ENCODE results near the gene TMEM106C. TPM values are rescaled to one million over a fixed set of nuclear protein-coding genes. Genes with fewer than 3 reads are reported as not detected.
A peak's percentile ranks its signal among the peaks of the same experiment; 100 is the strongest.

The TMEM106C gene
- total and polyA plus RNA-seq, 2 of the 13 experiments (the other 11 are each of a cell fraction or from before 2014, with no cell fraction given), result 132 to 192 TPM

- POLR2A ChIA-PET, result no interaction called here
- CTCF ChIA-PET (ENCODE audit: low intra/inter-chr PET ratio, low total read pairs), result no interaction called here
- Histone ChIP-seq H2AFZ (ENCODE audit: low read length) (no peak overlapping the region), H3K9me3 (ENCODE audit: low read length) (peaks cover 12% of the 10 kb centered on the region; the same call in 1 of the 2 replicates), H3K4me1 (ENCODE audit: insufficient read depth, low read length) (peaks cover 31% of the 10 kb centered on the region), H3K36me3 (replicated peaks in 1 of 2; ENCODE audit: control insufficient read depth in 1 of 2, insufficient read depth in 2 of 2, low read length in 2 of 2) (no peaks in the 10 kb centered on the region), H4K20me1 (ENCODE audit: insufficient read depth, low read length) (no peaks in the 10 kb centered on the region), H3K9ac (ENCODE audit: insufficient read depth, low read depth, low read length) (no peak overlapping the region), H3K4me2 (ENCODE audit: low read depth, low read length) (no peak overlapping the region), H3K27me3 (ENCODE audit: control insufficient read depth in 1 of 2, insufficient read depth in 2 of 2, low read length in 2 of 2) (peaks cover 1 to 29% of the 10 kb centered on the region in 2 experiments; a peak in 3 of 5 replicates), H3K79me2 (ENCODE audit: insufficient read depth, low read length) (no peaks in the 10 kb centered on the region), H3K27ac (ENCODE audit: extremely low read length, insufficient read depth, low read length) (no peak overlapping the region), H3K4me3 (replicated peaks in 1 of 3; ENCODE audit: insufficient read depth in 1 of 3, low read depth in 2 of 3, low read length in 3 of 3) (no peak overlapping the region)
- TF ChIP-seq SSRP1 (CRISPR knock-in tag; IDR thresholded peaks at IDR 0.05) (no peak), SP4 (CRISPR knock-in tag; IDR thresholded peaks at IDR 0.05) (no peak), HNF4G (IDR thresholded peaks at IDR 0.05; ENCODE audit: borderline replicate concordance, low read depth, low read length) (no peak), HNF4G (CRISPR knock-in tag; IDR thresholded peaks at IDR 0.05; ENCODE audit: borderline replicate concordance, low read depth) (no peak), FOXO4 (CRISPR knock-in tag; conservative IDR thresholded peaks at IDR 0.05) (0 out of 2 replicates have a peak, but pooled peaks have one; percentile 29)
- ATAC-seq (no peak), DNase-seq (ENCODE audit: low spot score) (no peak), FAIRE-seq (no peak)
- in situ Hi-C loops (cut with HindIII; ENCODE audit: extremely low pct_ligation_motif_present, low pct_unique_long_range_greater_than_20kb) (loop anchor here (5.0 kb wide), 1 partner anchor 52 kb away; the partner anchor contains the start of gene VDR), intact Hi-C loops (cut with micrococcal nuclease; ENCODE audit: unreplicated experiment) (no loop called here)
- WGBS (ENCODE audit: low lambda C conversion rate), result 28% methylated on average over 3 of the region's 4 CpGs
- BruUV-seq (replicated peaks), result no TSS peak
Measured at GRCh38 chr12:47954467-47955045, 8.8 kb upstream of the TMEM106C start.

GRCh38 chr12:47955059-47955458, 8.3 kb upstream of the TMEM106C start:
- H3K36me3 ChIP-seq (replicated peaks in 1 of 2; ENCODE audit: control insufficient read depth in 1 of 2, insufficient read depth in 2 of 2, low read length in 2 of 2), result no peaks in the 10 kb centered on the region
- FAIRE-seq, result no peak
- no peak for DNase-seq (ENCODE audit: low spot score)
- H3K9me3 ChIP-seq (ENCODE audit: low read length), result peaks cover 12% of the 10 kb centered on the region; the same call in 1 of the 2 replicates
- H3K27ac ChIP-seq (ENCODE audit: extremely low read length, insufficient read depth, low read length), result no peak overlapping the region
- H3K79me2 ChIP-seq (ENCODE audit: insufficient read depth, low read length), result no peaks in the 10 kb centered on the region
- WGBS (ENCODE audit: low lambda C conversion rate), result 25% methylated on average over 3 of the region's 3 CpGs
- peaks cover 26% of the 10 kb centered on the region for H3K4me1 ChIP-seq (ENCODE audit: insufficient read depth, low read length)
- H3K27me3 ChIP-seq (ENCODE audit: control insufficient read depth in 1 of 2, insufficient read depth in 2 of 2, low read length in 2 of 2), result peaks cover 1 to 29% of the 10 kb centered on the region in 2 experiments; a peak in 3 of 5 replicates
- no peaks in the 10 kb centered on the region for H4K20me1 ChIP-seq (ENCODE audit: insufficient read depth, low read length)
- ChIA-PET POLR2A (no interaction called here), CTCF (ENCODE audit: low intra/inter-chr PET ratio, low total read pairs) (no interaction called here)
- in situ Hi-C loops (cut with HindIII; ENCODE audit: extremely low pct_ligation_motif_present, low pct_unique_long_range_greater_than_20kb) (no loop called here), intact Hi-C loops (cut with micrococcal nuclease; ENCODE audit: unreplicated experiment) (no loop called here)
- H2AFZ ChIP-seq (ENCODE audit: low read length), result no peak overlapping the region
- ATAC-seq, result no peak
- BruUV-seq (replicated peaks), result no TSS peak
- H3K4me3 ChIP-seq (replicated peaks in 1 of 3; ENCODE audit: insufficient read depth in 1 of 3, low read depth in 2 of 3, low read length in 3 of 3), result no peak overlapping the region
- no peak overlapping the region for H3K4me2 ChIP-seq (ENCODE audit: low read depth, low read length)
- no peak overlapping the region for H3K9ac ChIP-seq (ENCODE audit: insufficient read depth, low read depth, low read length)
- TF ChIP-seq ZNF713 (CRISPR knock-in tag; IDR thresholded peaks at IDR 0.05), result no peak
- no peak for TF ChIP-seq ZNF333 (CRISPR knock-in tag; IDR thresholded peaks at IDR 0.05; ENCODE audit: borderline replicate concordance)
- no peak for TF ChIP-seq MED13 (CRISPR knock-in tag; IDR thresholded peaks at IDR 0.05)
- TF ChIP-seq ZNF737 (CRISPR knock-in tag; IDR thresholded peaks at IDR 0.05; ENCODE audit: borderline replicate concordance), result no peak
- TF ChIP-seq CCAR2 (optimal IDR thresholded peaks at IDR 0.05; ENCODE audit: low read depth, low read length), result no peak
- TF ChIP-seq JARID2 (CRISPR knock-in tag; IDR thresholded peaks at IDR 0.05; ENCODE audit: insufficient replicate concordance), result no peak
- no peak for TF ChIP-seq ZFP62 (CRISPR knock-in tag; IDR thresholded peaks at IDR 0.05)
- no peak for TF ChIP-seq NRL (CRISPR knock-in tag; IDR thresholded peaks at IDR 0.05; ENCODE audit: borderline replicate concordance)

Measured in HepG2 (cell line).